Activated CD8-positive, alpha-beta T cell treated with anti-CD3 and anti-CD28 coated beads for 36 hours (primary cell): ENCODE data around the gene NF1. TPM values are rescaled to one million over a fixed set of nuclear protein-coding genes. Genes with fewer than 3 reads are reported as not detected.

ENCODE experiments used
- ATAC-seq: fragments of 200-7000 bp; cut with Tn5 transposase; one replicate; pipeline ENCODE4 v1.10.0; 2021; ENCODE audit warnings: mild to moderate bottlenecking, moderate library complexity
- CTCF ChIA-PET: fragments of 350-600 bp; sonication (Branson Sonifier 250); formaldehyde crosslinking; loops from one replicate; lab custom pipeline; 2021; ENCODE audit warnings: antibody characterized with exemption; lab: Charles Lee
- POLR2A ChIA-PET: fragments of 350-600 bp; sonication (Branson Sonifier 250); formaldehyde crosslinking; loops from one replicate; lab custom pipeline; 2021; ENCODE audit warnings: antibody characterized with exemption; lab: Charles Lee
- DNase-seq: peaks from one replicate; pipeline ENCODE4 v3.0.0-alpha.2; 2020
- H3K27ac Mint-ChIP-seq: one replicate; pipeline ENCODE4 v1.8.0; 2021; ENCODE audit warnings: mild to moderate bottlenecking, mixed read lengths
- H3K27me3 Mint-ChIP-seq: one replicate; pipeline ENCODE4 v1.8.0; 2021; ENCODE audit warnings: mixed read lengths
- H3K36me3 Mint-ChIP-seq: one replicate; pipeline ENCODE4 v1.8.0; 2021; ENCODE audit warnings: low read depth, mixed read lengths
- H3K4me1 Mint-ChIP-seq: one replicate; pipeline ENCODE4 v1.8.0; 2021; ENCODE audit warnings: low read depth, mixed read lengths
- H3K4me3 Mint-ChIP-seq: one replicate; pipeline ENCODE4 v1.8.0; 2021; ENCODE audit warnings: mild to moderate bottlenecking, moderate library complexity, mixed read lengths
- H3K9me3 Mint-ChIP-seq: one replicate; pipeline ENCODE4 v1.8.0; 2021; ENCODE audit warnings: mixed read lengths
- intact Hi-C: fragments of 100-400 bp; cut with micrococcal nuclease; formaldehyde crosslinking; loops from one replicate; pipeline ENCODE4 v1.10.0; 2022
- total RNA-seq, 2 experiments: library from RNA; stranded (reverse); gene quantifications; one replicate each; pipeline ENCODE4 v1.2.3, GENCODE V29; 2021
- TF ChIP-seq, protein P1 (sequence below): fragments of 200-600 bp; IDR thresholded peaks from one replicate; pipeline ENCODE4 v1.8.0; 2022; ENCODE audit warnings: antibody characterized with exemption, mild to moderate bottlenecking

NF1 gene
- total RNA-seq, 2 experiments from 2014 or later = 19.4 to 20.1 TPM

DNA sequence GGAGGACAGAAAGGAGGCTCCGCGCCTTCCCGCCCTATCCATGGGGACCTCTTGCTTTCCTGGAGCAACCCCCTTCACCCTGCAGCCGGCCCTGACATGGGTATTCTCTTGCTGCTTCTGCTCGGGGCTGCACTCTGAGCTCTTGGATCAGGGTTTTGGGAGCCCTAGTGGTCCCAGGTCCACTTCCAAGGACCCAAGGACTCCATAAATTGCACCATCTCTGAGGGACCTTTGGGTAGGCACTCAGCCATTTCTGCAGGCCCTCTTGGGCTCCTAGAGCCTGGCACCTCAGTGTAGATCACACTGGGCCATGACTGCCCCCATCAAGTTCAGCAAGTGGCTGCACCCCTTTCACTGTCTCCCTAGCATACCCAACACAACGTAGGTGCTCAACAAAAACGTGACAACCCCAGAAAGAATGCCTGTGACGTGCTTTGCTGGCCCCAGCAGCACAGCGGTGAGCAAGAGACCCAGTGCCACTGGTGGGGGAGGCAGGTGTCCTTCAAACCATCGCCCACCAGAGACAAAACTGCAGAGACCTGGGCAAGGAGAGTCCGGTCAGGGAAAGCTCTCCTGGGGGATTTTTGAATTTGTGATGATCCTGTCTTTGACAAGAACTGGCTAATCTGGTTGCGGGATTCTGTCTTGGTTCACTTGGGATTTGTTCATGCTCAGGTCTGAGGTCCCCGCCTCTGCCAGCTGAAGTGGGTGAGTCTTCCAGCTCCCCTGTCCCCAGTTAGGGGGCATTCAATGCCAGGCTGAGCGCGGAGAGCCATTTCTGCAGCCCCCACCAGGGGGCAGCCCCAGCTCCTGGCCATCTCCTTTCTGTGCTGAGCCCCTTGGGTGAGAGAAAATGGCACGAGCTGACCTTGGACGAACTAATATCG, 294.2 kb downstream of the NF1 start:
- TF ChIP-seq, protein P1, sequence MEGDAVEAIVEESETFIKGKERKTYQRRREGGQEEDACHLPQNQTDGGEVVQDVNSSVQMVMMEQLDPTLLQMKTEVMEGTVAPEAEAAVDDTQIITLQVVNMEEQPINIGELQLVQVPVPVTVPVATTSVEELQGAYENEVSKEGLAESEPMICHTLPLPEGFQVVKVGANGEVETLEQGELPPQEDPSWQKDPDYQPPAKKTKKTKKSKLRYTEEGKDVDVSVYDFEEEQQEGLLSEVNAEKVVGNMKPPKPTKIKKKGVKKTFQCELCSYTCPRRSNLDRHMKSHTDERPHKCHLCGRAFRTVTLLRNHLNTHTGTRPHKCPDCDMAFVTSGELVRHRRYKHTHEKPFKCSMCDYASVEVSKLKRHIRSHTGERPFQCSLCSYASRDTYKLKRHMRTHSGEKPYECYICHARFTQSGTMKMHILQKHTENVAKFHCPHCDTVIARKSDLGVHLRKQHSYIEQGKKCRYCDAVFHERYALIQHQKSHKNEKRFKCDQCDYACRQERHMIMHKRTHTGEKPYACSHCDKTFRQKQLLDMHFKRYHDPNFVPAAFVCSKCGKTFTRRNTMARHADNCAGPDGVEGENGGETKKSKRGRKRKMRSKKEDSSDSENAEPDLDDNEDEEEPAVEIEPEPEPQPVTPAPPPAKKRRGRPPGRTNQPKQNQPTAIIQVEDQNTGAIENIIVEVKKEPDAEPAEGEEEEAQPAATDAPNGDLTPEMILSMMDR = peak; percentile 87
- intact Hi-C loops = no loop called here
- Mint-ChIP-seq H3K4me1 (peaks cover 5% of the 10 kb centered on the region), H3K9me3 (no peaks in the 10 kb centered on the region), H3K36me3 (no peaks in the 10 kb centered on the region), H3K27me3 (peaks cover 38% of the 10 kb centered on the region), H3K27ac (no peak overlapping the region), H3K4me3 (no peak overlapping the region)
- peak; percentile 59 for DNase-seq
- POLR2A ChIA-PET = interaction anchor here (0.8 to 1.0 kb wide), 2 partner anchors 146 to 160 kb away, joined by 3 read pairs; no protein-coding TSS in a partner anchor
- peak; percentile 69 for ATAC-seq
- CTCF ChIA-PET = interaction anchor here (0.6 to 4.9 kb wide), 28 partner anchors 9 to 498 kb away, joined by 3 to 41 read pairs (median 4); no protein-coding TSS in a partner anchor

DNA sequence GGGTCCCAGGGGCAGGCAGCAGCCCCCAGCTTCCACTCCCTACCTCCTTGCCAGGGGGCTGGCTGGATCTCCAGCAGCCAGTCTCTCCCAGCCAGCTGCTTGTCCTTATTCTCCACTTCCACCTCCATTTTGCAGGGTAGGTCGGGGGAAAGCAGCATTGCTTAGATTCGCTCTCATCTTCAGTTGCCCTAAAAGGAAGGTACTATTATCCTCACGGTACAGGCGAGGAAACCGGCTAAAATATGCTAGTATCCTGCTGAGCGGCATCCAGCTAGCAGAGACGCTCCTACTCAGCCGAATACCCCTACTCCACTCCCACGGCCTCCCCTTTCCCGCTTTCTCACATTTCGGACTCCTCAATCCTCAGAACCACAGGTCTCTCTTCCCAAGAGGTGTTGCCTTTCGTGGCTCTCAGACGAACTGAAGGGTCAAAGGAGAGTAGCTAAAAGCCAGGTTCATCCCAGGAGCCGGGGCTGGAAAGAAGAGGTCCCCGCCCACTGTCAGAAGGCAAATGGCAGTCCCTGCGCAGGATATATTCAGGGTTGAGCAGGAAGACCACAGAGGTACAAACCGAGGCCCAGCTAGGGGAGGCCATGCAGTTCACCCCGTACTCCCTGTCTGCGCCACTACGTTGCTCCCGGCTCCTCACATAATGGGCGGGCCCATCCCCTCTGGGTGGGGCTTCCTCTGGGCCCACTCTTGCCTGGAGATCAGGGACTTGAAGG, 295.0 kb downstream of the NF1 start:
- POLR2A ChIA-PET = interaction anchor here (0.6 to 1.0 kb wide), 4 partner anchors 21 to 480 kb away, joined by 3 read pairs; no protein-coding TSS in a partner anchor
- intact Hi-C loops = loop anchor here (5.0 kb wide), 1 partner anchor 137 kb away; no protein-coding TSS in a partner anchor
- peaks cover 44% of the 10 kb centered on the region for H3K27me3 Mint-ChIP-seq
- no peaks in the 10 kb centered on the region for H3K9me3 Mint-ChIP-seq
- TF ChIP-seq, protein P1 = peak; percentile 18
- H3K4me1 Mint-ChIP-seq = peaks cover 5% of the 10 kb centered on the region
- ATAC-seq (peak; percentile 22), DNase-seq (no peak)
- H3K4me3 Mint-ChIP-seq = peak overlapping the region; percentile 56
- H3K36me3 Mint-ChIP-seq = no peaks in the 10 kb centered on the region
- H3K27ac Mint-ChIP-seq = no peak overlapping the region
- CTCF ChIA-PET = interaction anchor here (0.6 to 4.9 kb wide), 28 partner anchors 10 to 497 kb away, joined by 3 to 41 read pairs (median 4); no protein-coding TSS in a partner anchor

DNA sequence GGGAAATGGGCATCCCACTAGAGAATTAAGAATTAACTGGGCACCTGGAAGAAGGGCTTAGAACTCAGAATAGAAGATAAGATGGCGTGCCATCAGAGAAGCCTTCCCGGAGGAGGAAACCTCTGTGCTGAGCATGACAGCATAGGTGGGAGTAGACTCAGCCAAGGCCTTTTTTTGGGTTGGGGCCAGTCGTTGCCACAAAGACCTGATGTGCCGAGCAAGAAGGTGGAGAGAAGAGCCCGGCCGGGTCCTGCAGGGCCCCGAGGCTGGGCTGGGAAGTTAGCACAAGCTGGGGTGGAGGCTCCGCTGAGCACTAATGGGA, 295.6 kb downstream of the NF1 start:
- H3K27me3 Mint-ChIP-seq = peaks cover 47% of the 10 kb centered on the region

DNA sequence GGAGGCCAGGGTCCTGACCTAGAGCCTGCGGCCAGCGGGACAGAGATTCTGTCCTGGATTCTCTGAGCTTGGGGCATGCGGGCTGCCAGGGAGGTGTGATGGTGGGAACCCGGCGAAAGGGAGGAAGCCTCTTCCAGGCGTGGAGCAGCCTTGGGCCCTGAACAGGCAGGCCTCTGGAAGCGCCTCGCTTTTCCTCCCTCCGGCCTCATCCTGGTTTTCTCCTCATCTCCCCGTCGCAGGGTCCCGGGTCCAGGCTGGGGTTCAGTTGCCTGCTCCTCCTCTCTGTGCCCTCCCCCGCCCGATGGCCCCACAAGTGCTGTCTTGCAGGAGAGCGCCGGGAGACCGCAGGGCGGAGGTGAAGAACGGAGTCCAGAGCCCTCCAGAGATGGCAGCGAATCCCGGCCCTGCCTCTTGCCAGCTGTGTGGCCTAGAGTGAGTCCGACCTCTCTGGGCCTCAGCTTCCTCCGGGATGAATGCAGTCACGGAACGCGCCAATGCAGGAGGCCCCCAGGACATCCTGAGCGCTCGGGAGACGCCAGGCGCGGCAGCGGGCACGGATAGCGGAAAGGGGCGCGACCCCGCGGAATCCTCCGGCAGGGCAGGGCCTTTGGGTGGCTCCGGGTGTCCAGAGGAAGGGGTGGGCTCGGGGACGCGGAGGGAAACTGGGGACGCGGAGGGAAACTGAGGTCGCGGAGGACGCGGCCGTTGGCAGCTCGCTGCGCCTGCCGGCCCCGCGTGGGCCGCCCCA, 296.1 kb downstream of the NF1 start:
- TF ChIP-seq, protein P1 = no peak
- peak overlapping the region; percentile 60 for H3K4me3 Mint-ChIP-seq
- H3K9me3 Mint-ChIP-seq = no peaks in the 10 kb centered on the region
- H3K36me3 Mint-ChIP-seq = no peaks in the 10 kb centered on the region
- H3K27me3 Mint-ChIP-seq = peaks cover 50% of the 10 kb centered on the region
- CTCF ChIA-PET = interaction anchor here (1.4 to 4.9 kb wide), 3 partner anchors 29 to 134 kb away, joined by 3 to 41 read pairs (median 3); no protein-coding TSS in a partner anchor
- no peak for ATAC-seq
- POLR2A ChIA-PET = interaction anchor here (1.0 kb wide), 1 partner anchor 22 kb away, joined by 3 read pairs; no protein-coding TSS in a partner anchor
- intact Hi-C loops = loop anchor here (5.0 kb wide), 1 partner anchor 136 kb away; no protein-coding TSS in a partner anchor
- peaks cover 5% of the 10 kb centered on the region for H3K4me1 Mint-ChIP-seq
- no peak overlapping the region for H3K27ac Mint-ChIP-seq
- DNase-seq = no peak

More for the DNA sequence above, 295.6 kb downstream of the NF1 start:
- intact Hi-C loops = loop anchor here (5.0 kb wide), 1 partner anchor 137 kb away; no protein-coding TSS in a partner anchor
- no peak overlapping the region for H3K27ac Mint-ChIP-seq
- no peak for ATAC-seq
- TF ChIP-seq, protein P1 = no peak
- POLR2A ChIA-PET = interaction anchor here (0.6 to 1.0 kb wide), 2 partner anchors 21 to 480 kb away, joined by 3 read pairs; no protein-coding TSS in a partner anchor
- H3K4me1 Mint-ChIP-seq = peaks cover 5% of the 10 kb centered on the region
- CTCF ChIA-PET = interaction anchor here (0.8 to 4.9 kb wide), 9 partner anchors 18 to 144 kb away, joined by 3 to 41 read pairs (median 6); no protein-coding TSS in a partner anchor
- peak overlapping the region; percentile 56 for H3K4me3 Mint-ChIP-seq
- H3K9me3 Mint-ChIP-seq = no peaks in the 10 kb centered on the region
- no peaks in the 10 kb centered on the region for H3K36me3 Mint-ChIP-seq
- no peak for DNase-seq
